HG03064 (cell line): ENCODE measurements around the gene COPS3.
A peak's percentile ranks its signal among the peaks of the same experiment; 100 is the strongest.

ENCODE experiments used
- ATAC-seq: cut with Tn5 transposase; IDR thresholded peaks from one replicate; pipeline ENCODE4 v1.9.1; 2021; ENCODE audit warnings: low read depth; ENCODE audit not compliant: unreplicated experiment

Gene COPS3

GRCh38 chr17:17252149-17252661 is 28.8 kb downstream of the COPS3 start:
- ATAC-seq = no peak

DNA sequence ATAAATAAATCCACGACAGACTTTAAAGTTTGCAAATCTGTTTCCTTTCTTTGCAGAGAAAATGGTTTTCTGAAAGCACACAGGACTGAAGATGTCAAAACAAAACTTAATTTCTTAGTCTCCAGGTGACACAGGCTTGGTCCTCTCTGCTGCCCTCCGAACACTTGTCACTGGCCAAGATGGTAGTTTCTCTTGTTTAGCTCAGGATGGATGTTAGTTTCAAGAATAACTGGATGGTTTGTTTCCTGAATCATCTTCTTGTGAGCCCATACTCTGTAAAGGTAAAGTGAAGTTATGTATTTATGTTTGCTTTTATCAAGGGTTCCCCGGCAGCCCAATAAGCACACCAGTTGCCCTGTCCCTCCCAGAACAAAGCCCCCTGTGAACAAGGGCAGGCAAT is 34.2 kb downstream of the COPS3 start:
- ATAC-seq = no peak

GRCh38 chr17:17243163-17243562 is 37.9 kb downstream of the COPS3 start:
- no peak for ATAC-seq

- no peak for ATAC-seq
Observed at GRCh38 chr17:17242246-17242645, 38.8 kb downstream of the COPS3 start.

- no peak for ATAC-seq
Observed at GRCh38 chr17:17241656-17242055, 39.4 kb downstream of the COPS3 start.

GRCh38 chr17:17239832-17240231 is 41.2 kb downstream of the COPS3 start:
- ATAC-seq = no peak

DNA sequence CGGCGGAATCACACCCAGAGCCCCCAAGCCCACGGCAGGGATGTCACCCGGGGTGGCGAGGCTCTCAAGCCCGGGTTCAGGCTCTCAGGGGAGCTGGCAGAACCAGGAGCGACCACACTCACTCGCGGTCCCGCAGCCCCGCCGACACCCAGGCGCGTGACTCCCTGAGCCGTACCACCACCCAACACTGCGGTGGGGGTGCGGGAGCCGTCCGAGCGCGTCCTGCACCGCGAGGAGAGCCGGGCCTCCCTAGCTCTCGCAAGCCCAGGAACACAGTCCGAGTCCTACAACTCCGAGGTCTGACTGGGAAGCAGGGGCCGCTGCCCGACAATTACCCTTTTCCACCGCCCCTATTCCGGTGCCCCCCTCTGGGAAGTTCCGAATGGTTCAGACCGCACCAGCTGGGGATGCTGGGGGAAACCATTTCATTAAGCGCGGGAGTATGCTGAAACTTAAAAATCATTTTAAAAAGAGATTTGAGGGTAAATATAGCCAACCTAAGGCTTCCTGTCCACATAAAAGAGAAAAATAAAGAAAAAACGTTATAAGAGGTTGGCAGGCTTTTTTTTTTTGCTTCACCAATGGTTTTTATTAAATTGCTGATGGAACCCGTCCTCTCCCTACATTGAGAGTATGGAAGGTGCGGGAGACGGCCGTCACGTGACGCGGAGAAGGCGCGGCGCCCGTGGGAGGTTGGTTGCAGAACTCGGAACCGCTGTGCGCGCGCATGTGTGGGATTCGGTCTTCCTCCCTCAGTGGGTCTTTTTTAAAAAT is 43.8 kb downstream of the COPS3 start, which contains the start of gene FLCN:
FLCN (minus strand) TSS at position 143 of the 774 bp plus-strand sequence. CDS start 9,031 bp downstream, outside the sequence.
- ATAC-seq = peak; percentile 69

- ATAC-seq = no peak
Observed at GRCh38 chr17:17236295-17237025, 44.6 kb downstream of the COPS3 start.

DNA sequence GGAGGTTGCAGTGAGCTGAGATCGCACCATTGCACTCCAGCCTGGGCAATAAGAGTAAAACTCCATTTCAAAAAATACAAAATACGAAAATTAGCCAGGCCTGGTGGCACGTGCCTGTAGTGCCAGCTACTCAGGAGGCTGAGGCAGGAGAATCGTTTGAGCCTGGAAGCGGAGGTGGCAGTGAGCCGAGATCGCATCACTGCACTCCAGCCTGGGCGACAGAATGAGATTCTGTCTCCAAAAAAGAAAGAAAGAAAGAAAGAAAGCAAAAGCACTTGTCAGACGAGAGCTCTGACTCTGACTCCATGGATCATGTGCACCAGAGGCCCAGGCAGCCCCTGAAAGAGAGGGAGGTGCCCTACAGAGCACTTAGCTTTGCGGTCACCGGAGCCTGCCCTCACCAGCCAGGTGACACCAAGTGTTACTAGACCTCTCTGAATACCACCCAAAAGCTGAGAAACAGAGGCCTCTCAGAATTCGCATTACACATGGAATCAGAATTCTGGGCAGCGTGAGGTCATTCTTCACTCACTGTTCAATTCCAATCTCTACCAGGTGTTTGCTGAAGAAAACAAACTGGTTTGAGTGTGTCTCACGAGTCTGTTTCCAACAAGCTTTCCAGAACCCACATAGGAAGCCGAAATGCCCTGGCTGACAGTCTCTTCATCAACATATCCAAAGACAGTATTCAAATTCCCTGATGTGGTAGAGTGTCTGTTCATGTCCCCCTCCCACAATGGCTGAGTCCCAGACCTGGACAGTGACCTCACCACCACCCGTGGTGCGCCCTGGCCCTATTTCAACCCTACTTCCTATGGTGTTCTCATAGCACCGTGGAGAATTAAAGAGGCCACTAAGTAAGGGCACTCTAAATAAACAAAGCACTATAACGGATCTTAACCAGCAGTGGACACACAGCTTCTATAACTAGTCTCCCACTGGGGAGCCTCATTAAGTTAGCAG is 45.6 kb downstream of the COPS3 start:
- no peak for ATAC-seq

DNA sequence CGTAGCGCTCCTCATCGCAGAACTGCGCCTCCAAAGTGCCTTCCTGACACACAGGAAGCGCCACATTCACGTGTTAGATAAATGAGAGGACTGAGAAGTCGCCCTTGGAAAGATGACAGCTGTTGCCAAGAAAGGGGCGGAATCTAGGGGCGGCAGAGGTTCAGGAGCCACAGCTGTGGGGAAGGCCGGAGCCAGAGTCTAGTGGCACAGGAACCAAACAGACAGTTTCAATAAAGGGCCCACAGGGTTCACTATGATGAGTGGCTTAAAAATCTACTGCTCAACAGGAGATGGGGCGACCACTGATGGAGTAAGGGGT is 48.8 kb downstream of the COPS3 start:
- ATAC-seq = no peak

GRCh38 chr17:17231621-17232302 is 49.3 kb downstream of the COPS3 start:
- ATAC-seq = no peak

- ATAC-seq = no peak
Observed at GRCh38 chr17:17229416-17230384, 51.3 kb downstream of the COPS3 start.

- ATAC-seq = no peak
Observed at GRCh38 chr17:17228521-17229279, 52.3 kb downstream of the COPS3 start.

DNA sequence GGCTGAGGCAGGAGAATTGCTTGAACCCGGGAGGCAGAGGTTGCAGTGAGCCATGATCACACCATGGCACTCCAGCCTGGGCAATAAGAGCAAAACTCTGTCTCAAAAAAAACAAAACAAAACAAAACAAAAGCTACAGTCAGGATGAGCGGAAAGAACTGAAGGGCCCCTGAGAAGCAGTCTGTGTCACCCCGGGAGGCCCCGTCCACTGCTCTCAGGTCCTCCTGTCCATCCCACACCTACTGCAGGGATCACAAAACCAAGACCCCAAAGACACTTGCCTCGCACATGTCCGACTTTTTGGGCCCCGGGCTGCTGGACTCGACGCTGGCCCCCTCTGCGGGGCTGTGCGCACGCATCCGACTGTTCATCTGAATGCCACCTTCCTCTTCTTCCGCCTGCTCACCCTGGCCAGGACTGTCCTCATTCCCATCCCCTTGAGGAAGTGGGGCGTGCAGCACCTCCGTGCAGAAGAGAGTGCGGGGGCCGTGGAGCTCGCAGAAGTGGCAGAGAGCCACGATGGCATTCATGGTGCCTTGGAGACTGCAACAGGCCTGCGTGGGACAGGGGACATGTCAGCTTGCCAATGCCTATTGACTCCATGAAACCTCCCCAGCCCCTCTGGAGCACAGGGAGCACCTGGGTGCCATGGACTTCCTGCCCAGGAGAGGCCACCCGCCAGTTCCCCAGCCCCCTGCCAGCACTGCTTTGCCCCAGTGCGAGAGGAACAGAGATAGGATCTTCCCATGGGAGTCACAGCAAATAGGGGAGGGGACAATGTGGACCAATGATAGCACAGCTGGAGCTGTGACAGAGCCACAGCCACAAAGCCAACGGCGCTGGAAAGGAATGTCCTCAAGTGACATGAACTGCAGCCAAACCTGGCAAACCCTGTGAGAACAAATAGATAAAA is 53.2 kb downstream of the COPS3 start:
- ATAC-seq = no peak

GRCh38 chr17:17226451-17227265 is 54.4 kb downstream of the COPS3 start:
- no peak for ATAC-seq

- ATAC-seq = no peak
Observed at GRCh38 chr17:17225901-17226300, 55.1 kb downstream of the COPS3 start.
